Measurements from ENCODE around the gene HMX1. TPM values are rescaled to one million over a fixed set of nuclear protein-coding genes. Genes with fewer than 3 reads are reported as not detected.

HMX1 gene
- total RNA-seq, 4 donors from 2014 or later, result not detected

GRCh38 chr4:8892556-8893226 lies 21.1 kb upstream of the HMX1 start:
- Histone ChIP-seq H3K4me1 (peaks cover 24% of the 10 kb centered on the region), H3K27me3 (peaks cover 91% of the 10 kb centered on the region), H3K27ac (no peak overlapping the region), H3K36me3 (no peaks in the 10 kb centered on the region), H3K9me3 (no peaks in the 10 kb centered on the region), H3K4me3 (no peak overlapping the region)
- 0% methylated on average over 32 of the region's 73 CpGs for WGBS
- TF ChIP-seq EP300 (IDR thresholded peaks at IDR 0.05) (no peak), POLR2AphosphoS5 (IDR thresholded peaks at IDR 0.05) (no peak), POLR2A (IDR thresholded peaks at IDR 0.05) (no peak)
- TF ChIP-seq, protein P1, sequence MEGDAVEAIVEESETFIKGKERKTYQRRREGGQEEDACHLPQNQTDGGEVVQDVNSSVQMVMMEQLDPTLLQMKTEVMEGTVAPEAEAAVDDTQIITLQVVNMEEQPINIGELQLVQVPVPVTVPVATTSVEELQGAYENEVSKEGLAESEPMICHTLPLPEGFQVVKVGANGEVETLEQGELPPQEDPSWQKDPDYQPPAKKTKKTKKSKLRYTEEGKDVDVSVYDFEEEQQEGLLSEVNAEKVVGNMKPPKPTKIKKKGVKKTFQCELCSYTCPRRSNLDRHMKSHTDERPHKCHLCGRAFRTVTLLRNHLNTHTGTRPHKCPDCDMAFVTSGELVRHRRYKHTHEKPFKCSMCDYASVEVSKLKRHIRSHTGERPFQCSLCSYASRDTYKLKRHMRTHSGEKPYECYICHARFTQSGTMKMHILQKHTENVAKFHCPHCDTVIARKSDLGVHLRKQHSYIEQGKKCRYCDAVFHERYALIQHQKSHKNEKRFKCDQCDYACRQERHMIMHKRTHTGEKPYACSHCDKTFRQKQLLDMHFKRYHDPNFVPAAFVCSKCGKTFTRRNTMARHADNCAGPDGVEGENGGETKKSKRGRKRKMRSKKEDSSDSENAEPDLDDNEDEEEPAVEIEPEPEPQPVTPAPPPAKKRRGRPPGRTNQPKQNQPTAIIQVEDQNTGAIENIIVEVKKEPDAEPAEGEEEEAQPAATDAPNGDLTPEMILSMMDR (IDR thresholded peaks at IDR 0.05), result no peak
- no peak for DNase-seq (ENCODE audit: low spot score in 2 of 2)

DNA sequence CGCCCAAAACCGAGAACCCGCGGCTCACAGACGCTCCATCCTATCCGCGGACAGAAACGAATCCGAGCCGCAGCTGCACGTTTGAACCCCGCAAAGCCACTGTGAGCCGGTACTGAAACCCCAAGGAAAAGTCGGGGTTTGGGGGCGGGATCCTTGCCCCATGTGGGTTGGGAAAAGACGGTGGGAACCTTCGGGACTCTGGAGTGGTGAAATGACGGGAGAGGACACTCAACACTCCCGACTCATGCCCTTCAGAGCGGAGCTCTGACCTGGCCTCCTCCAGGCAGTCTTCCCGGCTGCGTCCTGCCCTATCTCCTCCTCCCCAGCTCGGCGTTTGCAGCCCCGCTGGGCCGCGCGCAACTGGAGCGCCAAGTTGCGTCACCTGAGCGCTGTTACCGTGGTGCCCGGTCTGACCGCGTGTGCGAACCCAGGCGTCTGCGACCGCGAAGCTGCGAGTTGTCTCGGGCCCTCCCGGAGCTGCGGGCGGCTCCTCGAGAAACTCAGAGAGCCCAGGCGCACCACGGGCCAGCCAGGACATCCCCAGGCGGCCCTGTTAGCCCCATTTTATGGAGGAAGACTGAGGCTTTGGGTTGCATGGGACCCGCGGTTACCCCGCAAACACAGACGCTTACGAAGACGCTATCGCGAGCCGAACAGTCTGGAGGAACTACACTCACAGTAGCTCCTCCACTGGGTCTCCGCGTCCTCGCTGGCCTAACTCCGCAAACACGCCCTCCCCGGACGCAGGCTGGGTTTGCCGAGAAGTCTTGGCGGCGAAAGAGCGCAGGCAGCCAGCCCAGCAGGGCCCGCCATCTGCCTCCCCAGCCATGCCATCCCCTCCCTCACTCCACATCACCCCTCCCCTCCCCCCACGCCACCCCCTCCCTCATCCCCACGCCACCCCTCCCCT lies 20.3 kb upstream of the HMX1 start:
- H3K27me3 ChIP-seq, result peaks cover 96% of the 10 kb centered on the region
- no peak for DNase-seq (ENCODE audit: low spot score in 2 of 2)
- no peak overlapping the region for H3K4me3 ChIP-seq
- 13% methylated on average over 24 of the region's 72 CpGs for WGBS
- no peaks in the 10 kb centered on the region for H3K9me3 ChIP-seq
- peaks cover 19% of the 10 kb centered on the region for H3K4me1 ChIP-seq
- no peaks in the 10 kb centered on the region for H3K36me3 ChIP-seq
- TF ChIP-seq POLR2A (IDR thresholded peaks at IDR 0.05) (no peak), POLR2AphosphoS5 (IDR thresholded peaks at IDR 0.05) (no peak), EP300 (IDR thresholded peaks at IDR 0.05) (no peak)
- TF ChIP-seq, protein P1 (IDR thresholded peaks at IDR 0.05), result no peak
- no peak overlapping the region for H3K27ac ChIP-seq

- TF ChIP-seq POLR2AphosphoS5 (IDR thresholded peaks at IDR 0.05) (no peak), POLR2A (IDR thresholded peaks at IDR 0.05) (no peak), EP300 (IDR thresholded peaks at IDR 0.05) (no peak)
- TF ChIP-seq, protein P1 (IDR thresholded peaks at IDR 0.05), result no peak
- WGBS, result 49% methylated on average over 15 of the region's 15 CpGs
- H3K36me3 ChIP-seq, result no peaks in the 10 kb centered on the region
- no peaks in the 10 kb centered on the region for H3K9me3 ChIP-seq
- no peak overlapping the region for H3K4me3 ChIP-seq
- DNase-seq (ENCODE audit: low spot score in 2 of 2), result no peak
- H3K27ac ChIP-seq, result no peak overlapping the region
- peaks cover 100% of the 10 kb centered on the region for H3K27me3 ChIP-seq
- H3K4me1 ChIP-seq, result peaks cover 19% of the 10 kb centered on the region
Observed at GRCh38 chr4:8891255-8891645, 19.6 kb upstream of the HMX1 start.

GRCh38 chr4:8888856-8889255 lies 17.2 kb upstream of the HMX1 start:
- H3K27ac ChIP-seq, result no peak overlapping the region
- peaks cover 81% of the 10 kb centered on the region for H3K27me3 ChIP-seq
- TF ChIP-seq, protein P1 (IDR thresholded peaks at IDR 0.05), result no peak
- TF ChIP-seq POLR2A (IDR thresholded peaks at IDR 0.05) (no peak), EP300 (IDR thresholded peaks at IDR 0.05) (no peak), POLR2AphosphoS5 (IDR thresholded peaks at IDR 0.05) (no peak)
- H3K4me3 ChIP-seq, result no peak overlapping the region
- H3K4me1 ChIP-seq, result peaks cover 15% of the 10 kb centered on the region
- DNase-seq (ENCODE audit: low spot score in 2 of 2), result no peak
- WGBS, result 25% methylated on average over 13 of the region's 13 CpGs
- no peaks in the 10 kb centered on the region for H3K36me3 ChIP-seq
- no peaks in the 10 kb centered on the region for H3K9me3 ChIP-seq
